Mucosa of rectum (tissue), 2 donors: ENCODE results near the gene EEA1.

Source experiments
- H3K27ac ChIP-seq, 2 donors: one replicate each; pipeline ENCODE4 v1.7.0; 2013; ENCODE audit warnings: inconsistent platforms in 2 of 2, low read depth in 2 of 2, low read length in 2 of 2
- H3K27me3 ChIP-seq, 2 donors: one replicate each; pipeline ENCODE4 v1.7.0; 2013; ENCODE audit warnings: low read length in 2 of 2; ENCODE audit not compliant: control insufficient read depth in 2 of 2, insufficient read depth in 2 of 2
- H3K36me3 ChIP-seq, 2 donors: one replicate each; pipeline ENCODE4 v1.7.0; 2013; ENCODE audit warnings: low read length in 2 of 2; ENCODE audit not compliant: control insufficient read depth in 2 of 2, insufficient read depth in 2 of 2
- H3K4me1 ChIP-seq, 2 donors: one replicate each; pipeline ENCODE4 v1.7.0; 2013; ENCODE audit warnings: low read length in 2 of 2, mild to moderate bottlenecking in 1 of 2; ENCODE audit not compliant: control insufficient read depth in 2 of 2, insufficient read depth in 2 of 2
- H3K4me3 ChIP-seq, 2 donors: one replicate each; pipeline ENCODE4 v1.7.0; 2013; ENCODE audit warnings: low read length in 2 of 2
- H3K9ac ChIP-seq, 2 donors: one replicate each; pipeline ENCODE4 v1.7.0; 2013; ENCODE audit warnings: low read length in 2 of 2, low read depth in 1 of 2, mild to moderate bottlenecking in 1 of 2
- H3K9me3 ChIP-seq, 2 donors: one replicate each; pipeline ENCODE4 v1.7.0; 2013; ENCODE audit warnings: low read length in 2 of 2; ENCODE audit not compliant: control insufficient read depth in 2 of 2
- donor health status: healthy.
- donor health status: Normal muscosa, but diverticular disease.

The EEA1 gene

DNA sequence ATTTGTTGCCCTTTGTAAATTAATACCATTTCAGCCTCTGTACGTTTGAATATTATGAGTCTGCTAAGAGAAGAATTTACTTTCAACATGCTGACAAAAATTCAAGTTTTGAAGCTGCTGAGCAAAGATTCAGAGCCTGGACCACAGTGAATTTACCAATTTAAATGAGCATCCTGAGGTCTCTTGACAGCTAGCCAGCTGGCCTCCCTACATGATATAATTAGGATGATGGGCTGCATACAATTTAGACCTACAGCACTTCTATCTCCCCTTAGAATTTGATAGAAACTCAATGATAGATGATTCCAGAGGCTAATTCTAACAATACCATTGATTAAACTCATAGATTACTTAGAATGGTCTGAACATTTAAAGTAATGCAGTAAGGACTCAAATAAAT lies 10.0 kb upstream of the EEA1 start:
- no peak overlapping the region for H3K9ac ChIP-seq
- H3K27me3 ChIP-seq, result no peaks in the 10 kb centered on the region
- no peaks in the 10 kb centered on the region for H3K9me3 ChIP-seq
- no peaks in the 10 kb centered on the region for H3K36me3 ChIP-seq
- no peaks in the 10 kb centered on the region for H3K4me1 ChIP-seq
- H3K27ac ChIP-seq, result no peak overlapping the region
- H3K4me3 ChIP-seq, result no peak overlapping the region

DNA sequence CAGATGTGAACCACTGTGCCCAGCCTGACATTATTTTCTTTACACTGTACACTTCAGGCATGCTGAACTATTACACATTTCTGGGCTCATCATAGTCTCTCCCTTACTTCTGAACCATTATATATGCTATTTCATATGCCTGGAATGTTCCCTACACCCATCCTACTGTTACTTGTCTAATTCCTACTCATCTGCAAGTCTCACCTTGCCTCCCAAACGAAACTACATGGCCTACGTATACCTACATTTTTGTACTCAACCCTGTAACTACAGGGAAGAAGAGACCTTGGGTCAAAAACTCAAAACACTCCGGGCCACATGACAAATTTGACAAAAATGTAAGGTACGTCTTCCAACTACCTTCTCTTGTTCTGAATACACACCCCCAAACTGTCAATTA lies 9.5 kb upstream of the EEA1 start:
- Histone ChIP-seq H3K27me3 (no peaks in the 10 kb centered on the region), H3K4me3 (no peak overlapping the region), H3K9ac (no peak overlapping the region), H3K27ac (no peak overlapping the region), H3K9me3 (no peaks in the 10 kb centered on the region), H3K4me1 (no peaks in the 10 kb centered on the region), H3K36me3 (no peaks in the 10 kb centered on the region)

DNA sequence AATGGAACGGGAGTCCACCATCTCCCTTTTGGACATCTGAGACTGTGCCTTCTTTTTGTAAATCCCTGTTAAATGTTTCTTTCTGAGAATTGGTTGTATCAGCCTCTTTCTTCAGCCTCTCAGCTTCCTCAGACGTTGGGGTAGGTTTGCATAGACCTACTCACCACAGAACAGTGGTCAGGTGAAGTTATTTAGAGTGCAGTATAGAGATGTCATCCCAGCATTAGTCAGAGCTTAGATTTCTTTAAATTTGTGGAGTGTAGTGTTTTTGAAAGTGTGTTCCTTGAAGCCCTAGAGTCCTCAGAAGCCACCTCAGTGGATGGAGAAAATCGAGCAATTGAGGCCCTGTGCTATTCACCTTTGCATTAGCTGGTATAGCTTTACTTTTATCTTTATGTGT lies 8.9 kb upstream of the EEA1 start:
- Histone ChIP-seq H3K27ac (no peak overlapping the region), H3K4me3 (no peak overlapping the region), H3K4me1 (no peaks in the 10 kb centered on the region), H3K36me3 (no peaks in the 10 kb centered on the region), H3K9ac (no peak overlapping the region), H3K27me3 (no peaks in the 10 kb centered on the region), H3K9me3 (no peaks in the 10 kb centered on the region)

DNA sequence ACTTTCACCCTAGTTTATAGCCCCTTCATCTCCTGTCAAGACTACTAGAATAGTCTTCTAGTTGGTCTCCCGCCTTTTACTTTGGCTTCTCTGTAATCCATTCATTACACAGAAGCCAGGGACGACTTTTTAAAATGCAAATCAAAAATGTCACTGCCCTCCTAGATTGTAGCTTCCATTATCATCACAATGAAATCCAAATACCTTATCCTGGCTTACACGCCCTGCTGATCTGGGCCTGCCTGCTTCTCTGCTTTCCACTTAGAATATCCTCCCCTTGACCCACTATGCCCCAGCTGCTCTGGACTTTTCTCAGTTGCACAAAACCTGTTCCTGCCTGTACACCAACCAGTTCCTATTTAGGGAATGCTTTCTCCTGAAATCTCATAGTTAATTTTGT lies 4.5 kb upstream of the EEA1 start:
- Histone ChIP-seq H3K36me3 (no peaks in the 10 kb centered on the region), H3K27me3 (no peaks in the 10 kb centered on the region), H3K9ac (no peak overlapping the region), H3K4me1 (peaks cover 0 to 4% of the 10 kb centered on the region in 2 donors), H3K9me3 (no peaks in the 10 kb centered on the region), H3K4me3 (no peak overlapping the region), H3K27ac (no peak overlapping the region)

DNA sequence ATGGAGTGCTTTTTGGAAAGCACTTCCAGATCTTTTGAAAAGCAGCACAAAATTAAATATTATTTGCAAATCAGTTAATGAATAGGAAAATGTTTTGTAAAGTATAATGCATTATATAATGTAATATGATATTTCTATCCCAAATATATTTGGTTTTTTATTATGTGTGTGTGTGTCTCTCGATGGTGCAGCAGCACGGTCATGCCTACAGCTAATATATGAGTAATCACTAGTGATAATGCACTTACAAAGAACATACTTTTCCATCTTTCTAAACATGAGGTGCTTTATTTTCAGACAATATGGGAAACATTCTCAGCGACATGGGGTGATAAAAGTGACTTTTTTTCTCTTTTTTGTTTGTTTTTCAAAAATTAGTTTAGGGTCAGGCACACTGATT lies 1.3 kb upstream of the EEA1 start:
- no peaks in the 10 kb centered on the region for H3K27me3 ChIP-seq
- peak overlapping the region in 1 of 2 donors; percentile 95 for H3K4me3 ChIP-seq
- H3K9me3 ChIP-seq, result no peaks in the 10 kb centered on the region
- peak overlapping the region in 1 of 2 donors; percentile 93 for H3K9ac ChIP-seq
- H3K36me3 ChIP-seq, result no peaks in the 10 kb centered on the region
- H3K4me1 ChIP-seq, result peaks cover 11 to 14% of the 10 kb centered on the region in 2 donors
- H3K27ac ChIP-seq, result peak overlapping the region in 1 of 2 donors; percentile 97

DNA sequence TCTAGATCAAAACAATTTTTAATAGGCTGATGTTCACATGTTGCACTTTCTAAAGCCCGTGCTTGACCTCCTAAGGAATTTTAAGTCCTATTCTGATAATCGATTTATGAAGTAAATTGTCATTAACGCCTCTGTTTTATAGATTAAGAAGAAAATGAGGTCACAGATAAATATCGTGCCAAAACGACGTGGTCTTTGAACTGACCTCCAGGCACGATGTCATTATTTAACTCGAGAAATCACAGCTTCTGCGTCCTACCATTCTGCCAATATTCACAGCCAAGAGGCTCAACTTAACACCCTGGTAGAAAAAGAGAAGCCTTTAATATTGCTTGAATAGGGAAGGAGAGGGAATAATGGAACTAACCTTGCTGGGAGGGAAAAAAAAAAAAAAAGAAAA lies 888 bp upstream of the EEA1 start:
- H3K27me3 ChIP-seq, result no peaks in the 10 kb centered on the region
- H3K4me3 ChIP-seq, result peak overlapping the region; percentile 91 to 95
- H3K27ac ChIP-seq, result peak overlapping the region; percentile 94 to 97
- no peaks in the 10 kb centered on the region for H3K9me3 ChIP-seq
- peaks cover 11 to 14% of the 10 kb centered on the region in 2 donors for H3K4me1 ChIP-seq
- H3K36me3 ChIP-seq, result no peaks in the 10 kb centered on the region
- H3K9ac ChIP-seq, result peak overlapping the region; percentile 93 to 99

DNA sequence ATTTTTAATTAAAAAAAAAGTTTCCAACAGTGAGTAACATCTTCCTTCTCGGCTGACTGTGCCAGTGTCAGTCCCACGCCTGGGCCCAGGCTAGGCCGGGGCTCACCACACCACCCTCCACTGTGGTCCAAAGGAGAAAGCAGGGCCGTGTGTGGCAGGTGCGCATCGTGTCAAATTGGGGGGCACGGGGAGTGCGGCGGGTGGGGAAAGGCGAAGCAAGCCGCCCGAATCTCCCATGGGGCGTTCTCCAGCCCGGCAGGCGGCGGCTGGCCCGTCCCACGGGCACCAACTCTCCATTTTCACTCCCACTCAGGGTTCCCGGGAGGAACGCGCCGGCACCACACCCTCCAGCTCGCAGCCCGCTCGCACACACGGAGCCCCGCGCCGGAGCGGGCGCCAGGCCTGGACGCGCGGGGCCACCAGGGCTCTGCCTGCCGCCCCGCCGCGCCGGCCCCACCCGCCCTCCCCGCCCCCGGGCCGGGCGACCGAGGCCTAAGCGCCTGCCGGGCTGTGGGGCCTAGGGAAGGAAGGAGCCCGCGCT lies 604 bp downstream of the EEA1 start:
- Histone ChIP-seq H3K36me3 (no peaks in the 10 kb centered on the region), H3K27me3 (no peaks in the 10 kb centered on the region), H3K27ac (peak overlapping the region; percentile 94 to 97), H3K9me3 (no peaks in the 10 kb centered on the region), H3K4me1 (peaks cover 12 to 14% of the 10 kb centered on the region in 2 donors), H3K4me3 (peak overlapping the region; percentile 76 to 77), H3K9ac (peak overlapping the region; percentile 84 to 93)

- Histone ChIP-seq H3K27me3 (no peaks in the 10 kb centered on the region), H3K36me3 (no peaks in the 10 kb centered on the region), H3K9ac (peak overlapping the region; percentile 84 to 93), H3K27ac (peak overlapping the region; percentile 94 to 97), H3K9me3 (no peaks in the 10 kb centered on the region), H3K4me3 (peak overlapping the region; percentile 76 to 77), H3K4me1 (peaks cover 12 to 14% of the 10 kb centered on the region in 2 donors)
Measured at GRCh38 chr12:92927436-92928281, 1.4 kb downstream of the EEA1 start.

- Histone ChIP-seq H3K9me3 (no peaks in the 10 kb centered on the region), H3K27ac (no peak overlapping the region), H3K4me3 (peak overlapping the region in 1 of 2 donors; percentile 76), H3K27me3 (no peaks in the 10 kb centered on the region), H3K9ac (peak overlapping the region in 1 of 2 donors; percentile 84), H3K36me3 (no peaks in the 10 kb centered on the region), H3K4me1 (peaks cover 12 to 14% of the 10 kb centered on the region in 2 donors)
Measured at GRCh38 chr12:92927055-92927435, 2.0 kb downstream of the EEA1 start.

- H3K4me3 ChIP-seq, result no peak overlapping the region
- H3K9me3 ChIP-seq, result no peaks in the 10 kb centered on the region
- H3K27ac ChIP-seq, result no peak overlapping the region
- H3K4me1 ChIP-seq, result peaks cover 12 to 14% of the 10 kb centered on the region in 2 donors
- no peaks in the 10 kb centered on the region for H3K36me3 ChIP-seq
- no peak overlapping the region for H3K9ac ChIP-seq
- H3K27me3 ChIP-seq, result no peaks in the 10 kb centered on the region
Measured at GRCh38 chr12:92926549-92926948, 2.5 kb downstream of the EEA1 start.
